Testis (tissue), 2 donors: ENCODE results near the gene GPC6.

ENCODE experiments used
- CTCF ChIP-seq, 3 experiments: fragments of 450-650 bp in 2 of 3; fragments of 200-600 bp in 1 of 3; sonication (generic) in 1 of 3; IDR thresholded peaks; one replicate each; pipeline ENCODE4 v1.5.1; 2016 to 2019; ENCODE audit warnings: antibody characterized with exemption in 3 of 3, mild to moderate bottlenecking in 2 of 3, moderate library complexity in 1 of 3
- POLR2A ChIP-seq: fragments of 450-650 bp; IDR thresholded peaks from one replicate; pipeline ENCODE4 v1.6.1; 2017; ENCODE audit warnings: antibody characterized with exemption, mild to moderate bottlenecking, moderate library complexity

- TF ChIP-seq CTCF (IDR thresholded peaks at IDR 0.05): no peak
- no peak for TF ChIP-seq POLR2A
These were observed 1012.5 kb downstream of the GPC6 start for GRCh38 chr13:94239135-94239534.
